K562 (cell line): ENCODE results near the gene DDX60. TPM values are rescaled to one million over a fixed set of nuclear protein-coding genes. Genes with fewer than 3 reads are reported as not detected.

Experiments
- ATAC-seq: fragments of 200-7000 bp; cut with Tn5 transposase; 3 replicates; pipeline ENCODE4 v1.9.1; 2020; ENCODE audit warnings: moderate library complexity
- BruUV-seq: library from RNA; stranded (reverse); fragments of 400-500 nt; replicated peaks from 2 replicates; lab custom pipeline; 2021; lab: Mats Ljungman, UMichigan
- CTCF ChIA-PET: fragments of 300-600 bp; formaldehyde crosslinking; extraction: SDS; loops from one replicate; lab custom pipeline; 2021; ENCODE audit warnings: low intra/inter-chr PET ratio; lab: Yijun Ruan, JAX
- POLR2A ChIA-PET: fragments of 300-600, 350-650 bp; sonication (Branson Sonifier 250); formaldehyde crosslinking; extraction: SDS; loops from one replicate; lab custom pipeline; 2021; ENCODE audit warnings: antibody characterized with exemption, inconsistent platforms; lab: Yijun Ruan, JAX
- DNase-seq, 4 experiments: peaks; one replicate each; pipeline versions ENCODE4 v3.0.0 to v3.0.0-alpha.2; 2011 to 2018; ENCODE audit warnings: low spot score in 3 of 4, mixed read lengths in 3 of 4; ENCODE audit errors: extremely low read depth in 1 of 4
- FAIRE-seq: peaks from 2 replicates; lab custom pipeline; 2011; peaks lifted over from hg19 to GRCh38; lab: Jason Lieb, UNC
- H2AFZ ChIP-seq: 2 replicates; pipeline ENCODE4 v1.6.0; 2011; ENCODE audit warnings: low read depth, low read length, control low read depth, inconsistent platforms
- H3K27ac ChIP-seq: fragments of 200-600 bp; 3 replicates; pipeline ENCODE4 v1.8.0; 2011; ENCODE audit warnings: low read depth, mild to moderate bottlenecking, control low read depth, inconsistent platforms, low read length, moderate library complexity, mixed read lengths; ENCODE audit errors: extremely low read depth
- H3K27me3 ChIP-seq, 2 experiments: fragments of 300-600 bp in 1 of 2; 2 replicates in 1 of 2; 3 replicates in 1 of 2; pipeline versions ENCODE4 v1.6.0 to v1.8.0; 2011; ENCODE audit warnings: inconsistent platforms in 2 of 2, low read length in 2 of 2, mild to moderate bottlenecking in 1 of 2, mixed read lengths in 1 of 2, moderate library complexity in 1 of 2; ENCODE audit not compliant: control insufficient read depth in 2 of 2, insufficient read depth in 2 of 2
- H3K36me3 ChIP-seq: fragments of 300-600 bp; 3 replicates; pipeline ENCODE4 v1.8.0; 2011; ENCODE audit warnings: mild to moderate bottlenecking, low read length, inconsistent platforms; ENCODE audit not compliant: control insufficient read depth, insufficient read depth
- H3K4me1 ChIP-seq, 2 experiments: fragments of 200-600 bp in 1 of 2; replicated peaks in 1 of 2; 2 replicates in 1 of 2; 3 replicates in 1 of 2; pipeline versions ENCODE4 v1.5.1 to v1.8.0; 2011; ENCODE audit warnings: inconsistent platforms in 2 of 2, low read length in 2 of 2, mild to moderate bottlenecking in 1 of 2, mixed read lengths in 1 of 2, moderate library complexity in 1 of 2; ENCODE audit not compliant: control insufficient read depth in 2 of 2, insufficient read depth in 2 of 2
- H3K4me2 ChIP-seq: 2 replicates; pipeline ENCODE4 v1.6.1; 2011; ENCODE audit warnings: low read length, control low read depth, inconsistent platforms, mixed read lengths; ENCODE audit not compliant: insufficient read depth
- H3K4me3 ChIP-seq: fragments of 200-600 bp; sonication (generic), shearing (Covaris generic); 2 replicates; pipeline ENCODE4 v1.5.1; 2016; ENCODE audit warnings: control low read depth, inconsistent platforms
- H3K79me2 ChIP-seq: fragments of 200-600 bp; 3 replicates; pipeline ENCODE4 v1.8.0; 2011; ENCODE audit warnings: low read length, inconsistent platforms; ENCODE audit not compliant: control insufficient read depth, insufficient read depth
- H3K9ac ChIP-seq, 2 experiments: 2 replicates each; pipeline versions ENCODE4 v1.6.0 to v1.6.1; 2011; ENCODE audit warnings: low read depth in 2 of 2, low read length in 2 of 2, control low read depth in 1 of 2, inconsistent platforms in 1 of 2, mild to moderate bottlenecking in 1 of 2, mixed read lengths in 1 of 2; ENCODE audit not compliant: insufficient read depth in 1 of 2
- H3K9me1 ChIP-seq: one replicate; pipeline ENCODE4 v1.6.0; 2011; ENCODE audit warnings: inconsistent platforms, mild to moderate bottlenecking, low read length, moderate library complexity; ENCODE audit not compliant: control insufficient read depth, insufficient read depth
- H3K9me3 ChIP-seq: replicated peaks from 2 replicates; pipeline ENCODE4 v1.5.1; 2011; ENCODE audit warnings: low read depth, low read length, inconsistent platforms; ENCODE audit not compliant: control insufficient read depth, insufficient read depth
- H4K20me1 ChIP-seq: replicated peaks from 2 replicates; pipeline ENCODE4 v1.6.1; 2011; ENCODE audit warnings: low read length, inconsistent platforms, mixed read lengths; ENCODE audit not compliant: control insufficient read depth, insufficient read depth
- ADNP ChIP-seq: fragments of 200-800 bp; sonication (Bioruptor generic); IDR thresholded peaks from 2 replicates; pipeline ENCODE4 v1.6.1; 2016; ENCODE audit warnings: missing genetic modification characterization, missing compliant biosample characterization
- BRD4 ChIP-seq: fragments of 200-600 bp; sonication (generic); IDR thresholded peaks from 2 replicates; pipeline ENCODE4 v1.6.1; 2017; ENCODE audit warnings: inconsistent platforms
- CBX3 ChIP-seq, 2 experiments: IDR thresholded peaks; 1 replicate in 1 of 2; 2 replicates in 1 of 2; pipeline ENCODE4 v1.6.1; 2012; ENCODE audit warnings: inconsistent platforms in 2 of 2, low read length in 2 of 2, borderline replicate concordance in 1 of 2, control low read depth in 1 of 2
- DMBX1 ChIP-seq: fragments of 250-450 bp; sonication (Bioruptor Pico); IDR thresholded peaks from 2 replicates; pipeline ENCODE4 v1.8.0; 2022; ENCODE audit warnings: inconsistent platforms, mild to moderate bottlenecking, moderate library complexity, borderline replicate concordance
- FOSL1 ChIP-seq: fragments of 200-800 bp; sonication (Bioruptor generic); conservative IDR thresholded peaks from 2 replicates; pipeline ENCODE4 v1.6.1; 2016; ENCODE audit warnings: missing genetic modification characterization, missing compliant biosample characterization
- GTF2E2 ChIP-seq: fragments of 200-800 bp; sonication (Bioruptor generic); IDR thresholded peaks from 2 replicates; pipeline ENCODE4 v1.6.1; 2016; ENCODE audit warnings: missing genetic modification characterization, missing compliant biosample characterization
- MAX ChIP-seq: sonication (generic); formaldehyde crosslinking; IDR thresholded peaks from 2 replicates; pipeline ENCODE4 v1.9.0; 2022; ENCODE audit warnings: mild to moderate bottlenecking, missing genetic modification reagents
- MTA3 ChIP-seq: fragments of 450-650 bp; formaldehyde crosslinking; IDR thresholded peaks from 2 replicates; pipeline ENCODE4 v1.6.1; 2017; ENCODE audit warnings: mild to moderate bottlenecking, borderline replicate concordance
- NEUROD1 ChIP-seq: fragments of 150-350 bp; IDR thresholded peaks from 2 replicates; pipeline ENCODE4 v1.6.1; 2014; ENCODE audit warnings: borderline replicate concordance, low read length, low read depth; ENCODE audit not compliant: partially characterized antibody
- NR1H2 ChIP-seq: sonication (generic); formaldehyde crosslinking; IDR thresholded peaks from 2 replicates; pipeline ENCODE4 v1.4.0; 2020; ENCODE audit warnings: mild to moderate bottlenecking, missing genetic modification reagents
- PHF21A ChIP-seq: fragments of 450-650 bp; IDR thresholded peaks from 2 replicates; pipeline ENCODE4 v1.6.1; 2017; ENCODE audit warnings: low read depth, borderline replicate concordance
- RB1 ChIP-seq: fragments of 450-650 bp; IDR thresholded peaks from 2 replicates; pipeline ENCODE4 v1.6.1; 2017; ENCODE audit warnings: low read depth, mild to moderate bottlenecking
- RUNX1 ChIP-seq: sonication (generic); IDR thresholded peaks from 2 replicates; pipeline ENCODE4 v1.6.1; 2016; ENCODE audit warnings: antibody characterized with exemption, low read depth
- SMAD2 ChIP-seq: fragments of 150-350 bp; IDR thresholded peaks from 2 replicates; pipeline ENCODE4 v1.6.1; 2014; ENCODE audit warnings: low read depth, mild to moderate bottlenecking, low read length
- SMAD3 ChIP-seq: fragments of 450-650 bp; formaldehyde crosslinking; conservative IDR thresholded peaks from 2 replicates; pipeline ENCODE4 v1.4.0; 2020; ENCODE audit warnings: mild to moderate bottlenecking
- TEAD1 ChIP-seq, 2 experiments: fragments of 450-650 bp in 1 of 2; sonication (generic) in 1 of 2; formaldehyde crosslinking; IDR thresholded peaks; 2 replicates each; pipeline versions ENCODE4 v1.4.0 to v1.8.0; 2020 to 2022; ENCODE audit warnings: mild to moderate bottlenecking in 2 of 2, missing genetic modification reagents in 1 of 2
- ZNF23 ChIP-seq: fragments of 250-450 bp; sonication (Bioruptor Pico); IDR thresholded peaks from 2 replicates; pipeline ENCODE4 v1.4.0; 2020; ENCODE audit warnings: mild to moderate bottlenecking
- ZNF586 ChIP-seq: fragments of 450-650 bp; formaldehyde crosslinking; conservative IDR thresholded peaks from 2 replicates; pipeline ENCODE4 v1.4.0; 2020; ENCODE audit warnings: mild to moderate bottlenecking, moderate library complexity
- WGBS: fragments of 100-300 bp; shearing (Covaris generic); methylation state at CpG from one replicate; pipeline ENCODE4 v1.1.6; 2016; ENCODE audit warnings: low coverage, mixed read lengths; ENCODE audit not compliant: insufficient coverage; ENCODE audit errors: missing lambda C conversion rate; 5-methylcytosine and 5-hydroxymethylcytosine counted together
- in situ Hi-C: fragments of 300-500 bp; cut with MboI; formaldehyde crosslinking; loops from 4 replicates; pipeline ENCODE4 v1.15.0; 2018; ENCODE audit warnings: inconsistent platforms, mixed read lengths
- intact Hi-C: fragments of 100-400 bp; cut with micrococcal nuclease; formaldehyde crosslinking; loops from 2 replicates; pipeline ENCODE4 v1.14.2; 2022
- polyA plus RNA-seq, 8 experiments: library from polyadenylated mRNA; depleted of rRNA in 4 of 8; stranded (reverse) in 5 of 8; unstranded in 3 of 8; fragments of >200 nt; fragmentation: Nextera tagmentation in 2 of 8; fragmentation: Illumina TruSeq in 1 of 8; extraction: Ambion mirVana in 2 of 8; extraction: Trizol in 1 of 8; gene quantifications; 2 replicates each; pipeline versions ENCODE4 v1.2.1 to v1.2.3, GENCODE V29; 2011 to 2014; ENCODE audit warnings: inconsistent platforms in 1 of 8, missing spikeins in 1 of 8
- total RNA-seq, 7 experiments: library from RNA; depleted of rRNA in 6 of 7; stranded (reverse); fragments of >200 nt in 6 of 7; fragmentation: Illumina TruSeq in 2 of 7; extraction: Trizol in 2 of 7; gene quantifications; 2 replicates each; pipeline versions ENCODE4 v1.2.1 to v1.2.3, GENCODE V29; 2011 to 2021; ENCODE audit warnings: low replicate concordance in 1 of 7

Gene DDX60
- total and polyA plus RNA-seq, 9 of the 15 experiments (the other 6 are each of a cell fraction or from before 2014, with no cell fraction given): 0.06 to 0.25 (median 0.13) TPM

- intact Hi-C loops (no loop called here), in situ Hi-C loops (no loop called here)
- TF ChIP-seq CBX3 (IDR thresholded peaks at IDR 0.05; ENCODE audit: borderline replicate concordance in 1 of 2, low read length in 2 of 2) (no peak), RB1 (no peak), SMAD3 (CRISPR knock-in tag) (no peak), ZNF586 (CRISPR knock-in tag) (no peak), NR1H2 (CRISPR knock-in tag) (no peak), TEAD1 (CRISPR knock-in tag; IDR thresholded peaks at IDR 0.05) (no peak), RUNX1 (no peak), BRD4 (no peak), ADNP (tag) (no peak), ZNF23 (CRISPR knock-in tag) (no peak), SMAD2 (no peak), NEUROD1 (no peak), FOSL1 (no peak), PHF21A (no peak), MTA3 (no peak), DMBX1 (CRISPR knock-in tag) (no peak), GTF2E2 (tag) (no peak), MAX (CRISPR knock-in tag) (no peak)
- Histone ChIP-seq H2AFZ (no peak overlapping the region), H3K4me2 (no peak overlapping the region), H3K9ac (no peak overlapping the region), H3K36me3 (no peaks in the 10 kb centered on the region), H3K9me1 (no peaks in the 10 kb centered on the region), H3K4me1 (no peaks in the 10 kb centered on the region), H4K20me1 (no peaks in the 10 kb centered on the region), H3K27me3 (no peaks in the 10 kb centered on the region), H3K79me2 (no peaks in the 10 kb centered on the region), H3K9me3 (no peaks in the 10 kb centered on the region), H3K27ac (no peak overlapping the region), H3K4me3 (no peak overlapping the region)
- ATAC-seq: no peak
- no peak for DNase-seq
- no TSS peak for BruUV-seq
- CTCF ChIA-PET: no interaction called here
- no peak for FAIRE-seq
- WGBS: 0% methylated on average over 3 of the region's 3 CpGs
- POLR2A ChIA-PET: no interaction called here
Measured at GRCh38 chr4:168304744-168305459, 13.7 kb downstream of the DDX60 start.
